Fibroblast of skin of scalp (primary cell): ENCODE data around the gene DIPK1B.

Source experiments
- DNase-seq: peaks from one replicate; pipeline ENCODE4 v3.0.0-alpha.2; 2013

Gene DIPK1B

GRCh38 chr9:136686794-136687711 lies 25.3 kb upstream of the DIPK1B start, which contains the start of gene AGPAT2:
AGPAT2 (minus strand) TSS chr9:136687457; CDS start chr9:136687357, 100 bp downstream.
- DNase-seq = peak; percentile 44

DNA sequence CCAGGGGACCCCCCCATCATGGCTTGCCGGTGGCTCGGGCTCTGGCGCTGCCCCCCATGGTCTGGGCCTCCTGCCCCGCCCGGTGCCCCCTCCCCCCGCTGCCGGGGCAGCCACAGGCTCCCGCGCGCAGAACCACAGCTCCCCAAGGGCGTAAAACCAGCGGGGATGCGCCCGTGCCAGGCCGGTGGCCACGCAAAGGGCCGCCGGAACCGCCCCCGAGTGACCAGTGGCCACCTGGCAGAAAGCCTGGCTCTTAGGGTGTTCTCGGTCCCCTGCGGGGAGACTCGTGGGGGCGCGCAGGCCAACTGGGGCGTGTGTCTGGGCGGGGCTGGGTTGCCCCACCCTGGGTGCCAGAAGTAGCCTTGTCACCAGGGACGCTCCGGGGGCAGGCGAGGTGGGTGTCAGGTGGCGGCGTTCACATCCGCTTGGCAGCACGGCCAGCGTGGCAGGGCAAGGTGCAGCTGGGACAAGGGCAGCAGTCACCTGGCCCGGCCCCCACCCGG lies 24.6 kb upstream of the DIPK1B start:
- DNase-seq = no peak

- no peak for DNase-seq
These were observed 23.9 kb upstream of the DIPK1B start for GRCh38 chr9:136688274-136689107.

- no peak for DNase-seq
These were observed 23.3 kb upstream of the DIPK1B start for GRCh38 chr9:136689108-136689460.

DNA sequence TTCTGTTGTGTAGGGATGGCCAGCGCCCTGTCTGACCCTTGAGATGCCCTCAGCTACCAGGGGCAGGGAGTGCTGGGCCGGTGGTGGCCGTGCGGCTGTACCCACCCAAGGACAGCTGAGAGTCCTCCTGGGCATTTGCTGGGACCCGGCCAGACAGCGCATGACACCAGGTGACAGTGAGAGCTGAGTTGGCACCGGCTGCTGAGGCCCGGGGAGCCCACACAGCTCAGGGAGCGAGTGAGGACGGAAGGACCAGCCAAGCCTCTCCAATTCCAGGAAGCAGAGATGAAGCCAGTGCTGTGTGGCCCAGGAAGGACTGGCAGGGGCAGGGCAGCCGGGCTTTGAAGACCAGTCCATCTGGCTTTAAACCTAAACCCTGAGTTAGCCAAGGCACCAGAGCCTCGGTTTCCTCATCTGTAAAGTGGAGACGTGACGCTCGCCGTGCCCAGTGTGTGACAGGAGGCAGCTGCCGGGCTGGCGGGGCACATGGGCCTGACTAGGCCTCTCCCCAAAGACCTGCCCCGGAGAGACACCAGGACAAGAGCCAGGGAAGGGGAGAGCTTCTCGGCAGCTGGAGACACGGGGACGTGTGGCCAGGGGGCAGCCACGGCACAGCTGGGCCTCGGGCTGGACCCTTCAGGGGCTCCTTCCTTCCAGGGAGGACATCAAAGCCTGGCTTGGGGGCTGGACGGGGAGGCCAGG lies 22.1 kb upstream of the DIPK1B start:
- no peak for DNase-seq

- DNase-seq = no peak
These were observed 21.5 kb upstream of the DIPK1B start for GRCh38 chr9:136690806-136691261.

- DNase-seq = no peak
These were observed 20.8 kb upstream of the DIPK1B start for GRCh38 chr9:136691316-136692184.

- DNase-seq = no peak
These were observed 19.9 kb upstream of the DIPK1B start for GRCh38 chr9:136692185-136693134.

- DNase-seq = no peak
These were observed 19.3 kb upstream of the DIPK1B start for GRCh38 chr9:136693135-136693489.

- DNase-seq = no peak
These were observed 18.7 kb upstream of the DIPK1B start for GRCh38 chr9:136693490-136694162.

GRCh38 chr9:136694163-136694871 lies 18.1 kb upstream of the DIPK1B start:
- peak; percentile 23 for DNase-seq

- DNase-seq = no peak
These were observed 17.5 kb upstream of the DIPK1B start for GRCh38 chr9:136694872-136695247.

GRCh38 chr9:136695435-136695895 lies 16.9 kb upstream of the DIPK1B start:
- no peak for DNase-seq

- no peak for DNase-seq
These were observed 16.4 kb upstream of the DIPK1B start for GRCh38 chr9:136695955-136696354.

DNA sequence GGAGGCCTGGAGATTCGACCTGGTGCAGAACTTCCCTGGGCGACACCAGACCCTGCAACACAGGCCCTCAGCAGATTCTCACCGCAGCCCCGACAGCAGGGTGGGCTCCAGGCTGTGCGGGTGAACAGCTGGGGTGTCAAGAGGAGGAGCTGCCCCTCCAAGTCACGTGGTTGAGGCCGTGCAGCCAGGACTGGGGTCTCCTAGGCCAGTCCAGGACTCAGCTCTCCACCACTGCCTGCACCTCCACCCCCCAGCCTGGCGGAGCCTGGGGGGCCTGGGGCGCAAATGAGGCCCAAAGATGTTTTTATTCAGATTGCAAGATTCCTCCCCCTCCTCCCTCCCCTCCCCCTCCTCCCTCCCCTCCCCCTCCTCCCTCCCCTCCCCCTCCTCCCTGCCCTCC lies 15.9 kb upstream of the DIPK1B start:
- DNase-seq = no peak

GRCh38 chr9:136697146-136697820 lies 15.1 kb upstream of the DIPK1B start:
- no peak for DNase-seq

DNA sequence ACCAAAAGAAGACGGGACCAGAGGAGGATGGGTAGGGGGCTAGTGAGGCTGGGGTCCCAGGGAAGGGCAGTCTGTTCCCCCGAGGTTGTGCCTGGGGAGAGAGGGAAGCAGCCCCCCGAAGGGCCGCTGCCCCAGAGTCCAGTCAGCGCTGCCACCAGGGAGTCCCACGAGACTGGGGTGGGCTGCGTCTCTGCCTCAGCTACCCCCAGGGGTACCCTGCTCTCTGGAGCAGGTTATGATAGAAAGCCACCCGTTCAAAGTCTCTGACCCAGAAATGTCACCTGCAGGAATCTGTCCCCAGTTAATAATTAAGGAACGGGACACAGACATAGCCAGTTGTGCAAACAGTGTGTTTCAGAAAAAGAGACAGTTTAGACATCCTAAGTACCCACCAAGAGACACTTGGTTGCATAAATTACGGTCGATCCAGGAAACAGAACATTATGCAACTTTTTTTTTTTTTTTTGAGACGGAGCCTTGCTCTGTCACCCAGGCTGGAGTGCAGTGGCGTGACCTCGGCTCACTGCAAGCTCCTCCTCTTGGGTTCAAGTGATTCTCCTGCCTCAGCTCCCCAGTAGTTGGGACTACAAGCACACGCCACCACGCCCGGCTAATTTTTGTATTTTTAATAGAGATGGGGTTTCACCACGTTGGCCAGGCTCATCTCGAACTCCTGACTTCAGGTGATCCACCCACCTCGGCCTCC lies 14.4 kb upstream of the DIPK1B start:
- DNase-seq = no peak
